ENCODE results near the gene KLHL29. TPM values are rescaled to one million over a fixed set of nuclear protein-coding genes. Genes with fewer than 3 reads are reported as not detected.

KLHL29 gene
- total and polyA plus RNA-seq, 8 donors = 1.8 to 10.5 (median 2.8) TPM

- Histone ChIP-seq H3K27me3 (peaks cover 0 to 33% of the 10 kb centered on the region in 2 donors), H3K4me3 (no peak overlapping the region), H3K9me3 (no peaks in the 10 kb centered on the region), H3K36me3 (no peaks in the 10 kb centered on the region), H3K27ac (no peak overlapping the region), H3K4me1 (no peaks in the 10 kb centered on the region)
- ATAC-seq = no peak
- DNase-seq = peak in 1 of 4 donors; percentile 29
- TF ChIP-seq CTCF (IDR thresholded peaks at IDR 0.05) = no peak
- intact Hi-C loops (cut with DNase I) = no loop called here
Observed at GRCh38 chr2:23659773-23660172, 274.8 kb downstream of the KLHL29 start.

- Histone ChIP-seq H3K36me3 (no peaks in the 10 kb centered on the region), H3K4me3 (no peak overlapping the region), H3K27me3 (peaks cover 0 to 33% of the 10 kb centered on the region in 2 donors), H3K4me1 (no peaks in the 10 kb centered on the region), H3K27ac (no peak overlapping the region), H3K9me3 (no peaks in the 10 kb centered on the region)
- ATAC-seq = no peak
- intact Hi-C loops (cut with DNase I) = no loop called here
- no peak for TF ChIP-seq CTCF (IDR thresholded peaks at IDR 0.05)
- DNase-seq = no peak
Observed at GRCh38 chr2:23660237-23660636, 275.3 kb downstream of the KLHL29 start.

- DNase-seq (peak in 1 of 4 donors; percentile 42), ATAC-seq (no peak)
- H3K4me3 ChIP-seq = no peak overlapping the region
Observed at GRCh38 chr2:23661276-23662050, 276.5 kb downstream of the KLHL29 start.

GRCh38 chr2:23662466-23662865, 277.5 kb downstream of the KLHL29 start:
- ATAC-seq (no peak), DNase-seq (peak in 1 of 4 donors; percentile 63)
- TF ChIP-seq CTCF (IDR thresholded peaks at IDR 0.05) = no peak
- Histone ChIP-seq H3K36me3 (no peaks in the 10 kb centered on the region), H3K4me3 (no peak overlapping the region), H3K9me3 (no peaks in the 10 kb centered on the region), H3K27me3 (peaks cover 0 to 33% of the 10 kb centered on the region in 2 donors), H3K4me1 (no peaks in the 10 kb centered on the region), H3K27ac (no peak overlapping the region)
- intact Hi-C loops (cut with DNase I) = no loop called here

More at GRCh38 chr2:23661276-23662050, 276.5 kb downstream of the KLHL29 start:
- Histone ChIP-seq H3K27me3 (peaks cover 0 to 33% of the 10 kb centered on the region in 2 donors), H3K27ac (no peak overlapping the region), H3K9me3 (no peaks in the 10 kb centered on the region), H3K4me1 (no peaks in the 10 kb centered on the region), H3K36me3 (no peaks in the 10 kb centered on the region)
- intact Hi-C loops (cut with DNase I) = no loop called here
- TF ChIP-seq CTCF (IDR thresholded peaks at IDR 0.05) = no peak
